ENCODE data around the gene ITPR2. TPM values are rescaled to one million over a fixed set of nuclear protein-coding genes. Genes with fewer than 3 reads are reported as not detected.

ITPR2 gene
- total RNA-seq, 2 donors from 2014 or later, result 14.8 to 74.4 TPM

- Histone ChIP-seq H3K36me3 (ENCODE audit: control insufficient read depth, insufficient read depth, low read length) (no peaks in the 10 kb centered on the region), H3K9me3 (ENCODE audit: control insufficient read depth, low read length) (no peaks in the 10 kb centered on the region), H3K4me1 (ENCODE audit: control insufficient read depth, insufficient read depth, low read length) (no peaks in the 10 kb centered on the region), H3K27ac (ENCODE audit: low read depth, low read length) (no peak overlapping the region), H3K4me3 (ENCODE audit: low read length) (no peak overlapping the region), H3K9ac (ENCODE audit: extremely low read depth, low read length, poor library complexity, severe bottlenecking) (no peak overlapping the region), H3K27me3 (ENCODE audit: control insufficient read depth, insufficient read depth, low read length, poor library complexity, severe bottlenecking) (no peaks in the 10 kb centered on the region)
- no peak for DNase-seq
- Mint-ChIP-seq H3K4me3 (no peak overlapping the region), H3K27ac (no peak overlapping the region), H3K9me3 (no peaks in the 10 kb centered on the region), H3K36me3 (ENCODE audit: low read depth) (no peaks in the 10 kb centered on the region), H3K27me3 (ENCODE audit: insufficient read depth) (no peaks in the 10 kb centered on the region), H3K4me1 (no peaks in the 10 kb centered on the region)
- 96 to 100% methylated on average over 3 of the region's 5 CpGs for WGBS, 2 experiments (ENCODE audit: insufficient coverage in 1 of 2, insufficient read length in 1 of 2)
- TF ChIP-seq, protein P1, sequence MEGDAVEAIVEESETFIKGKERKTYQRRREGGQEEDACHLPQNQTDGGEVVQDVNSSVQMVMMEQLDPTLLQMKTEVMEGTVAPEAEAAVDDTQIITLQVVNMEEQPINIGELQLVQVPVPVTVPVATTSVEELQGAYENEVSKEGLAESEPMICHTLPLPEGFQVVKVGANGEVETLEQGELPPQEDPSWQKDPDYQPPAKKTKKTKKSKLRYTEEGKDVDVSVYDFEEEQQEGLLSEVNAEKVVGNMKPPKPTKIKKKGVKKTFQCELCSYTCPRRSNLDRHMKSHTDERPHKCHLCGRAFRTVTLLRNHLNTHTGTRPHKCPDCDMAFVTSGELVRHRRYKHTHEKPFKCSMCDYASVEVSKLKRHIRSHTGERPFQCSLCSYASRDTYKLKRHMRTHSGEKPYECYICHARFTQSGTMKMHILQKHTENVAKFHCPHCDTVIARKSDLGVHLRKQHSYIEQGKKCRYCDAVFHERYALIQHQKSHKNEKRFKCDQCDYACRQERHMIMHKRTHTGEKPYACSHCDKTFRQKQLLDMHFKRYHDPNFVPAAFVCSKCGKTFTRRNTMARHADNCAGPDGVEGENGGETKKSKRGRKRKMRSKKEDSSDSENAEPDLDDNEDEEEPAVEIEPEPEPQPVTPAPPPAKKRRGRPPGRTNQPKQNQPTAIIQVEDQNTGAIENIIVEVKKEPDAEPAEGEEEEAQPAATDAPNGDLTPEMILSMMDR (conservative IDR thresholded peaks at IDR 0.05), result no peak
These were observed 14.4 kb upstream of the ITPR2 start for GRCh38 chr12:26847431-26847830.

GRCh38 chr12:26846416-26846815, 13.4 kb upstream of the ITPR2 start:
- Histone ChIP-seq H3K4me3 (ENCODE audit: low read length) (no peak overlapping the region), H3K27me3 (ENCODE audit: control insufficient read depth, insufficient read depth, low read length, poor library complexity, severe bottlenecking) (no peaks in the 10 kb centered on the region), H3K9ac (ENCODE audit: extremely low read depth, low read length, poor library complexity, severe bottlenecking) (no peak overlapping the region), H3K36me3 (ENCODE audit: control insufficient read depth, insufficient read depth, low read length) (no peaks in the 10 kb centered on the region), H3K9me3 (ENCODE audit: control insufficient read depth, low read length) (no peaks in the 10 kb centered on the region), H3K27ac (ENCODE audit: low read depth, low read length) (no peak overlapping the region), H3K4me1 (ENCODE audit: control insufficient read depth, insufficient read depth, low read length) (no peaks in the 10 kb centered on the region)
- Mint-ChIP-seq H3K4me3 (no peak overlapping the region), H3K4me1 (no peaks in the 10 kb centered on the region), H3K27me3 (ENCODE audit: insufficient read depth) (no peaks in the 10 kb centered on the region), H3K36me3 (ENCODE audit: low read depth) (no peaks in the 10 kb centered on the region), H3K9me3 (no peaks in the 10 kb centered on the region), H3K27ac (no peak overlapping the region)
- TF ChIP-seq, protein P1 (conservative IDR thresholded peaks at IDR 0.05), result no peak
- WGBS, 2 experiments (ENCODE audit: insufficient coverage in 1 of 2, insufficient read length in 1 of 2), result 83 to 90% methylated on average over 2 to 5 of the region's 5 CpGs
- no peak for DNase-seq

GRCh38 chr12:26845984-26846383, 13.0 kb upstream of the ITPR2 start:
- H3K27me3 ChIP-seq (ENCODE audit: control insufficient read depth, insufficient read depth, low read length, poor library complexity, severe bottlenecking), result no peaks in the 10 kb centered on the region
- 93 to 95% methylated on average over 4 of the region's 4 CpGs for WGBS, 2 experiments (ENCODE audit: insufficient coverage in 1 of 2, insufficient read length in 1 of 2)
- Mint-ChIP-seq H3K27me3 (ENCODE audit: insufficient read depth) (no peaks in the 10 kb centered on the region), H3K36me3 (ENCODE audit: low read depth) (no peaks in the 10 kb centered on the region), H3K9me3 (no peaks in the 10 kb centered on the region), H3K4me3 (no peak overlapping the region), H3K4me1 (no peaks in the 10 kb centered on the region), H3K27ac (no peak overlapping the region)
- no peak for DNase-seq
- H3K9ac ChIP-seq (ENCODE audit: extremely low read depth, low read length, poor library complexity, severe bottlenecking), result no peak overlapping the region
- no peak overlapping the region for H3K4me3 ChIP-seq (ENCODE audit: low read length)
- H3K36me3 ChIP-seq (ENCODE audit: control insufficient read depth, insufficient read depth, low read length), result no peaks in the 10 kb centered on the region
- TF ChIP-seq, protein P1 (conservative IDR thresholded peaks at IDR 0.05), result no peak
- no peaks in the 10 kb centered on the region for H3K9me3 ChIP-seq (ENCODE audit: control insufficient read depth, low read length)
- no peak overlapping the region for H3K27ac ChIP-seq (ENCODE audit: low read depth, low read length)
- H3K4me1 ChIP-seq (ENCODE audit: control insufficient read depth, insufficient read depth, low read length), result no peaks in the 10 kb centered on the region

All from endodermal cell (in vitro differentiated cells).